Measurements from ENCODE around the gene CREB3L2. TPM values are rescaled to one million over a fixed set of nuclear protein-coding genes. Genes with fewer than 3 reads are reported as not detected.

Gene CREB3L2
- total and polyA plus RNA-seq, 2 of the 4 experiments (the other 2 are of a cell fraction) = 42.3 to 57.9 TPM

- ChIA-PET POLR2A (ENCODE audit: unreplicated experiment) (no interaction called here), CTCF (interaction anchor here (1.2 to 2.8 kb wide), 2 partner anchors 179 to 183 kb away, joined by 3 to 13 read pairs; no protein-coding TSS in a partner anchor)
- H3K9ac ChIP-seq (ENCODE audit: low read depth, low read length) = peak overlapping the region; percentile 56; the same call in 1 of the 2 replicates
- H2AFZ ChIP-seq (replicated peaks; ENCODE audit: low read length, poor library complexity) = no peak overlapping the region
- dilution Hi-C loops (cut with HindIII; ENCODE audit: low sequenced_read_pairs, unreplicated experiment) = no loop called here
- H3K4ac ChIP-seq (ENCODE audit: low read depth, low read length) = peak overlapping the region; percentile 51
- H2AK9ac ChIP-seq (replicated peaks; ENCODE audit: low read depth, low read length, poor library complexity) = no peak overlapping the region
- WGBS, 2 experiments (ENCODE audit: extremely low coverage in 2 of 2, insufficient read length in 1 of 2) = 50% methylated on average over 1 of the region's 3 CpGs; no CpG with 5 or more reads in 1 of the 2 experiments
- TF ChIP-seq RFX5 (IDR thresholded peaks at IDR 0.05; ENCODE audit: low read depth, low read length) (no peak), BHLHE40 (IDR thresholded peaks at IDR 0.05; ENCODE audit: low read depth, low read length) (no peak), NFE2L2 (IDR thresholded peaks at IDR 0.05; ENCODE audit: low read depth, low read length) (no peak), CEBPB (IDR thresholded peaks at IDR 0.05; ENCODE audit: low read depth, low read length) (no peak), USF2 (IDR thresholded peaks at IDR 0.05; ENCODE audit: low read depth, low read length) (no peak), FOS (IDR thresholded peaks at IDR 0.05; ENCODE audit: low read depth, low read length) (no peak), RCOR1 (IDR thresholded peaks at IDR 0.05; ENCODE audit: insufficient replicate concordance, low read length) (no peak), MAFK (IDR thresholded peaks at IDR 0.05; ENCODE audit: low read depth, low read length) (no peak), MAZ (IDR thresholded peaks at IDR 0.05; ENCODE audit: borderline replicate concordance, low read depth, low read length) (no peak), MXI1 (IDR thresholded peaks at IDR 0.05; ENCODE audit: borderline replicate concordance, low read depth, low read length) (no peak), SMC3 (IDR thresholded peaks at IDR 0.05; ENCODE audit: low read depth, low read length) (no peak), POLR2A (IDR thresholded peaks at IDR 0.05; ENCODE audit: low read depth, low read length) (no peak), CHD1 (IDR thresholded peaks at IDR 0.05; ENCODE audit: low read depth, low read length) (no peak)
- no peaks in the 10 kb centered on the region for H3K27me3 ChIP-seq (ENCODE audit: control insufficient read depth, insufficient read depth, low read length)
- peak overlapping the region; percentile 3; the same call in 1 of the 2 replicates for H3K23ac ChIP-seq (ENCODE audit: low read depth, low read length)
- peak overlapping the region; percentile 65 for H4K91ac ChIP-seq (ENCODE audit: insufficient read depth, low read depth, low read length)
- peaks cover 9% of the 10 kb centered on the region for H3K4me1 ChIP-seq (ENCODE audit: control insufficient read depth, insufficient read depth, low read length)
- 0 out of 2 replicates have a peak, but pooled peaks cover 2% of the 10 kb centered on the region for H3K36me3 ChIP-seq (ENCODE audit: control insufficient read depth, insufficient read depth, low read length)
- H3K18ac ChIP-seq (ENCODE audit: low read depth, low read length) = peak overlapping the region; percentile 84; the same call in 1 of the 2 replicates
- no TSS peak for BruUV-seq (replicated peaks)
- H2BK20ac ChIP-seq (ENCODE audit: low read depth, low read length) = peak overlapping the region; percentile 79
- H3K9me3 ChIP-seq (ENCODE audit: control insufficient read depth, insufficient read depth, low read length) = peaks cover 13% of the 10 kb centered on the region
- H2BK120ac ChIP-seq (ENCODE audit: low read depth, low read length) = peak overlapping the region; percentile 54
- in situ Hi-C loops (cut with MboI; ENCODE audit: low sequenced_read_pairs) = no loop called here
- H3K56ac ChIP-seq (ENCODE audit: extremely low read depth, insufficient read depth, low read length) = no peak overlapping the region
- no peak for DNase-seq
- peak; percentile 18; the same call in 1 of the 2 replicates for ATAC-seq (ENCODE audit: low read depth)
- H2BK5ac ChIP-seq (ENCODE audit: low read depth, low read length, poor library complexity, severe bottlenecking) = peak overlapping the region; percentile 73
- no peak overlapping the region for H3K4me3 ChIP-seq (ENCODE audit: insufficient read depth, low read depth, low read length)
- H3K27ac ChIP-seq (ENCODE audit: insufficient read depth, low read length) = peak overlapping the region; percentile 52
- 0 out of 4 replicates have a peak, but pooled peaks cover 0 to 3% of the 10 kb centered on the region in 2 experiments for H3K79me1 ChIP-seq (ENCODE audit: low read depth in 1 of 2, low read length in 2 of 2)
- intact Hi-C loops (cut with micrococcal nuclease) = no loop called here
- H3K4me2 ChIP-seq (ENCODE audit: low read depth, low read length) = peak overlapping the region; percentile 50; the same call in 1 of the 2 replicates
- peak overlapping the region; percentile 29; the same call in 1 of the 2 replicates for H2AK5ac ChIP-seq (ENCODE audit: low read depth, low read length)
- peak overlapping the region in 1 of 2 experiments; percentile 65; a peak in 3 of 4 replicates for H4K8ac ChIP-seq (ENCODE audit: low read depth in 2 of 2, low read length in 2 of 2)
- peak overlapping the region; percentile 77 for H3K14ac ChIP-seq (replicated peaks; ENCODE audit: low read depth, low read length)
- H4K20me1 ChIP-seq (ENCODE audit: insufficient read depth, low read length) = no peaks in the 10 kb centered on the region
- peak overlapping the region; percentile 77; the same call in 1 of the 2 replicates for H4K5ac ChIP-seq (ENCODE audit: low read depth, low read length)
- peak overlapping the region; percentile 69; the same call in 1 of the 3 replicates for H2BK15ac ChIP-seq (ENCODE audit: low read depth, low read length)
- no peaks in the 10 kb centered on the region for H3K9me1 ChIP-seq (ENCODE audit: insufficient read depth, low read length)
Measured at GRCh38 chr7:137835486-137836112, 166.3 kb downstream of the CREB3L2 start.
